GM19239 (cell line): ENCODE measurements around the gene F10.
"Not testable (repeated sequence)": the region's sequence is repeated elsewhere in the genome, so short reads cannot be mapped to it uniquely, and the experiment has no call there.

Experiments used
- DNase-seq: peaks from one replicate; pipeline ENCODE4 v3.0.0; 2011; ENCODE audit warnings: low spot score; ENCODE audit not compliant: insufficient read length
- FAIRE-seq: peaks from 2 replicates; lab custom pipeline; 2011; peaks lifted over from hg19 to GRCh38; lab: Jason Lieb, UNC

F10 gene

GRCh38 chr13:113122550-113123225 is at the start of gene F10:
F10 (plus strand) TSS chr13:113122799; CDS start chr13:113122856, 57 bp downstream.
- FAIRE-seq (no peak), DNase-seq (no peak)

- FAIRE-seq: no peak
- no peak for DNase-seq
These were observed 48.7 kb upstream of the F10 start for GRCh38 chr13:113073942-113074341.

DNA sequence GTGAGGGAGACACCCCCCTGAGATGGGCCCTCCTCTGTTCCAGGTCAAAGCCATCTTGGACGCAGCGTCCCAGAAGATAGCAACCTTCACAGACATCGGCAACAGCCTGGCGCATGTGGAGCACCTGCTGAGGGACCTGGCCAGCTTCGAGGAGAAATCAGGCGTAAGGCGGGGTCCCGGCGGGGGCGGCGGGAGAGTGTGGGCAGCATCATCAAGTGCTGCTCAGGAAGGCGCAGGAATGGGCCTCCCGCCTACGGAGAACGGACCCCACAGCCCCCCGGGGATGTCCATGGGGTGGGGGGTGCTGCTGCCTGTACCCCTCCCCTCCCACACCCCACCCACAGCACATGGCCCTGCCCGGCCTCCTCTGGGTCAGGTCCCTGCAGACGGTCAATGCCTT is 48.2 kb upstream of the F10 start:
- no peak for FAIRE-seq
- DNase-seq: no peak

DNA sequence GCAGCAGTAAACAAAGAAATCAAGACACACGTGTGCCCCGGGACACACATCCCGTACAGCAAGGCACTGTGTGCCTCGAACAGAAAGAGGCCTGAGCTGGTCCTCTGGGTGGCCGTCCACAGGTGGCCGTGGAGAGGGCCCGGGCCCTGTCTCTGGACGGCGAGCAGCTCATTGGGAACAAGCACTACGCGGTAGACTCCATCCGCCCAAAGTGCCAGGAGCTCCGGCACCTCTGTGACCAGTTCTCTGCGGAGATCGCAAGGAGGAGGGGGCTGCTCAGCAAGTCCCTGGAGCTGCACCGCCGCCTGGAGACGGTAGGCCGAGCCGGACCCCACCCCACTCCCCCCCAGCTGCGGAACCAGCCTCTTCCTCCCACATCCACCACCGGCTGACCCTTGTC is 47.7 kb upstream of the F10 start:
- DNase-seq (no peak), FAIRE-seq (no peak)

DNA sequence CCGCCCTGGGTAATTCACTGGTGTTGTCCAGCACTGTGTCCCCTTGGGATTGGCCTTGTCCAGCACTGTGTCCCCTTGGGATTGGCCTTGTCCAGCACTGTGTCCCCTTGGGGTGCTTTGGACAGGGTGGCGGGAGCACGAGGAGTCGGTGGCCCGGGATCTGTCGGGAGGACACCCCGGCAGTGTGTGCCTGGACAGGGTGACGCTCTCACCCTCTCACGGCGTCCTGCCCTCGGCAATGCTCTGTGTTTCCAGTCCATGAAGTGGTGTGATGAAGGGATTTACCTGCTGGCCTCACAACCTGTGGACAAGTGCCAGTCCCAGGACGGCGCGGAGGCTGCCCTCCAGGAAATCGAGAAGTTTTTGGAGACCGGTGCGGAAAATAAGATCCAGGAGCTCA is 46.9 kb upstream of the F10 start:
- DNase-seq (no peak), FAIRE-seq (no peak)

GRCh38 chr13:113076681-113077401 is 45.8 kb upstream of the F10 start:
- no peak for DNase-seq
- no peak for FAIRE-seq

DNA sequence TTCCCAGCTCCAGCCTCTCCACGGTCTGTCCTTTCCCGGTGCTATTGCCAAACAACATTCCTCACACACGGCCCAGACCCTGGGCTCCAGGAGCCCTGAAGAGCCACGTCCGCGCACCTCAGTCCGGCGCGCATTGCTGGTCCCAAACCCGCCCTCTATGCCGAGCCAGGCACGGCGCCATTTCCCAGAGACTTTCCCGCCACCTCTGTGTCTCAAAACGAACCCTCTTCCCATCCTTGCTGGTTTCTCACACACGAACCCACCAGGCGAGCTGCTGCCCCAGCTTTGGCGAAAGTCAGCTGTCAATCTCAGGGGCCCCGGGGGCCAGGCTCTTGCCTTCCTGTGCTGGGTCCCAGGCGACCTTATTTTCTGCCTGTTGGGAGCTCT is 45.0 kb upstream of the F10 start:
- FAIRE-seq (no peak), DNase-seq (no peak)

DNA sequence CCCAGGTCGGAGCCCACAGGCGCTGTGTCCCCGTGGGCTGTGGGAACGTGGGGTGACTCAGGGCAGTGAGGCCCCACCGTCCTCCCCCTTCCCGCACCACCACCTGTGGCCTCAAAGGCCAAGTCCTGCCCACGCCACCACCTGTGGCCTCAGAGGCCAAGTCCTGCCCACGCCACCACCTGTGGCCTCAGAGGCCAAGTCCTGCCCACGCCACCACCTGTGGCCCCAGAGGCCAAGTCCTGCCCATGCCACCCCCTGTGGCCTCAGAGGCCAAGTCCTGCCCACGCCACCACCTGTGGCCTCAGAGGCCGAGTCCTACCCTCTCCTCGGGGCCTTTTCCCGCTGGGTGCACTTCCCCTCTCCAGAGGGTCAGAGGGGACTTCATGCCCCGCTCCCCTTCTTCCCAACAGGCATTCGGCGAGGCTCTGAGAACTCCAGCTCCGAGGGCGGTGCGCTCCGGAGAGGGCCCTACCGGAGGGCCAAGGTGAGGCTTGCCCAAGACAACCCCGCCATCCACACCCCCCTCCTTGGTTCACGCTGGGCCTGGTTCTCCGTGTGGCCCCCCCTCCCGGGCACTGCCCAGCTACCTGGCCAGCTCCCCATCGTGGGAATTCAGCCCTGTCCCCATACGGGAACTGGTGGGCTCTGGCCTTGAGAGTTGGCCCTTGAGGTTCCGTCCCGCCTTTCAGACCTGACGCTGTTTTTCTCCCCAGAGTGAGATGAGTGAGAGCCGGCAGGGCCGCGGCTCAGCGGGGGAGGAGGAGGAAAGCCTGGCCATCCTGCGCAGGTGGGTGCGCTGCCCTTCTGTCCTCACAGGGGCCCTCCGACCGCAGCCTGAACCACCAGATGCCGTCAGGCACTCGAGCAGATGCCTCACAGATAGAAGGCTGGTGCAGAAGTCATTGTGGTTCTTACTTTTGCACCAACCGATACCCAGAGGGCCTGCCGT is 44.4 kb upstream of the F10 start:
- DNase-seq (no peak), FAIRE-seq (no peak)

- FAIRE-seq: no peak
- DNase-seq: no peak
These were observed 43.5 kb upstream of the F10 start for GRCh38 chr13:113078902-113079780.

DNA sequence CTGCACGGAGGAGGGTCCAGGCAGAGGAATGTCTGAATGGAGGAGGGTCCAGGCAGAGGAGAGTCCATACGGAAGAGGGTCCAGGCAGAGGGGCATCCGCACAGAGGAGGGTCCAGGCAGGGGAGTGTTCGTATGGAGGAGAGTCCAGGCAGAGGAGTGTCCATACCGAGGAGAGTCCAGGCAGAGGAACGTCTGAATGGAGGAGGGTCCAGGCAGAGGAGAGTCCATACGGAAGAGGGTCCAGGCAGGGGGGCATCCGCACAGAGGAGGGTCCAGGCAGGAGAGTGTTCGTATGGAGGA is 42.9 kb upstream of the F10 start:
- not testable (repeated sequence) for FAIRE-seq, DNase-seq

DNA sequence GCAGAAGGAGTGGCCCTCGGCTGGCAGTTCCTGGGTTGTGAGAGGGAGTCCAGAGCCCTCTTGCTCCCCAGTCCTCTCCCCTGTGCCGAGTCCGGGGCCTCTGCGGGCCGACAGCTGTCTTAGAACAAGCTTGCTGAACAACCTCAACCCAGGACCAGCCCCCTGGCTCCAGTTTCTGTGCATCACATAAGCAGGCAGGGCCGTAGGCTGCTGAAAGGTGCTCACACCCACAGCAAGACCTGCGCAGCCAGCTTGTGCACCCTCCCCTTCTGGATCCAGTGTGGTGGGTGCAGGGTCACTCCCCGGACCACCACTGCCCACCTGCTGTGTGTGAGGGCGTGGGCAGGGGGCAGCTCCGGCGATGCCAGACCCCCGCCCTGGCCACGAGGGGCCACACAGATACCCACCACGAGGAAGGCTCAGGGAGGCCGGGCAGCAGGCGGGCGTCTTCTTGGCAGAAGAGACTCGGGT is 42.2 kb upstream of the F10 start:
- FAIRE-seq: no peak
- DNase-seq: no peak

- DNase-seq: no peak
- no peak for FAIRE-seq
These were observed 41.6 kb upstream of the F10 start for GRCh38 chr13:113080901-113081521.

- DNase-seq: no peak
- no peak for FAIRE-seq
These were observed 40.2 kb upstream of the F10 start for GRCh38 chr13:113082198-113083021.

GRCh38 chr13:113083022-113083373 is 39.6 kb upstream of the F10 start:
- DNase-seq (no peak), FAIRE-seq (no peak)

GRCh38 chr13:113083402-113084061 is 39.1 kb upstream of the F10 start:
- DNase-seq (no peak), FAIRE-seq (no peak)

- FAIRE-seq (no peak), DNase-seq (no peak)
These were observed 38.3 kb upstream of the F10 start for GRCh38 chr13:113084094-113084942.

GRCh38 chr13:113084943-113085540 is 37.6 kb upstream of the F10 start:
- DNase-seq (no peak), FAIRE-seq (no peak)
